Choroid plexus epithelial cell (primary cell): Measurements from ENCODE around the gene KIF3B.
"Not testable (repeated sequence)": the region's sequence is repeated elsewhere in the genome, so short reads cannot be mapped to it uniquely, and the experiment has no call there.

ENCODE experiments used
- DNase-seq: peaks from one replicate; pipeline ENCODE4 v3.0.0-alpha.2; 2010; ENCODE audit warnings: low read depth
- H3K4me3 ChIP-seq: 2 replicates; pipeline ENCODE4 v1.5.1; 2011; ENCODE audit warnings: low read depth, mild to moderate bottlenecking, control low read depth, low read length, moderate library complexity
- CTCF ChIP-seq: conservative IDR thresholded peaks from 2 replicates; pipeline ENCODE4 v1.5.1; 2011; ENCODE audit warnings: low read depth, mild to moderate bottlenecking, control low read depth, inconsistent platforms, low read length, moderate library complexity

KIF3B gene

DNA sequence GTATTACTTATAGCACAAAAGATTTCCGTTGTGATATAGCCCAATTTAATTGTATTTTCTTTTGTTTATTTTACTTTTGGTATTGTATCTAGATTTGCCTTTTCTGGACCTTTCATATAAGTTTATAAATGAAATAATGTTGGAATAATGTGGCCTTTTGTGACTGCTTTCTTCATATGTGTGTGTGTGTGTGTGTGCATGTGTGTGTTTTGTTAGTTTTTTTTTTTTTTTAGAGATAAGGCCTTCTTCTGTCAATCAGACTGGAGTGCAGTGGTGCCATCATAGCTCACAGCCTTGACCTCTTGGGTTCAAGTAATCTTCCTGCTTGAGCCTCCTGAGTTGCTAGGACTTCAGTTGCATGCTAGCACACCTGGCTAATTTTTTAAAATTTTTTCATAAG is 42.9 kb downstream of the KIF3B start:
- no peak for TF ChIP-seq CTCF
- no peak for DNase-seq
- H3K4me3 ChIP-seq, result no peak overlapping the region

DNA sequence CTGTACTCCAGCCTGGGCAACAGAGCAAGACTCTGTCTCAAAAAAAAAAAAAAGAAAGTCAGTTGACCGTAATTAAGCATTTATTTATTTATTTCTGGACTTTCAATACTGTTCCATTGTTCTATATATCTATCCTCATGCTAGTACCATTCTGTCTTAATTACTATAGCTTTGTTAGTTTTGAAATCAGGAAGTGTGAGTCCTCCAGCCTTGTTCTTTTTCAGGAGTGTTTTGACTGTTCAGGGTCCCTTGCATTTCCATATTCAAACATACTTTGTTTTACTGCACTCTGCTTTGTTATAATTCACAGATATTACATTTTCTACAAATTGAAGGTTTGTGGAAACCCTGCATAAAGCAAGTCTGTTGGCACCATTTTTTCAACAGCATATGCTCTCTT is 43.9 kb downstream of the KIF3B start:
- no peak for TF ChIP-seq CTCF
- H3K4me3 ChIP-seq, result no peak overlapping the region
- no peak for DNase-seq

- not testable (repeated sequence) for DNase-seq, H3K4me3 ChIP-seq
Observed at GRCh38 chr20:32322260-32322659, 44.8 kb downstream of the KIF3B start.

DNA sequence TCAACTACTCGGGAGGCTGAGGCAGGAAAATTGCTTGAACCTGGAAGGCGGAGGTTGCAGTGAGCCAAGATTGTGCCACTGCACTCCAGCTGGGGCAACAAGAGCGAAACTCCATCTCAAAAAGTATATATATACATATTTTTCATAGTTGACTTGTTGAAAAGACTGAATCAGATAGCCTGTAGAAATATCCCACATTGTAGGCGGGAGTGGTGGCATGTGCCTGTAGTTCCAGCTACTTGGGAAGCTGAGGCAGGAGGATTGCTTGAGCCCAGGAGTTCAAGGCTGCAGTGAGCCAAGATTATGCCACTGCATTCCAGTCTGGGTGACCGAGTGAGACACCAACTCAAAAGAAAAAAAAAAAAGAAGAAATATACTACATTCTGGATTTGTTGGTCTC is 46.3 kb downstream of the KIF3B start:
- H3K4me3 ChIP-seq, DNase-seq: not testable (repeated sequence)

- no peak for TF ChIP-seq CTCF
- peak; percentile 72 for DNase-seq
- no peak overlapping the region for H3K4me3 ChIP-seq
Observed at GRCh38 chr20:32325706-32326503, 48.5 kb downstream of the KIF3B start.

GRCh38 chr20:32326504-32326845 is 49.0 kb downstream of the KIF3B start:
- H3K4me3 ChIP-seq, result no peak overlapping the region
- no peak for TF ChIP-seq CTCF

DNA sequence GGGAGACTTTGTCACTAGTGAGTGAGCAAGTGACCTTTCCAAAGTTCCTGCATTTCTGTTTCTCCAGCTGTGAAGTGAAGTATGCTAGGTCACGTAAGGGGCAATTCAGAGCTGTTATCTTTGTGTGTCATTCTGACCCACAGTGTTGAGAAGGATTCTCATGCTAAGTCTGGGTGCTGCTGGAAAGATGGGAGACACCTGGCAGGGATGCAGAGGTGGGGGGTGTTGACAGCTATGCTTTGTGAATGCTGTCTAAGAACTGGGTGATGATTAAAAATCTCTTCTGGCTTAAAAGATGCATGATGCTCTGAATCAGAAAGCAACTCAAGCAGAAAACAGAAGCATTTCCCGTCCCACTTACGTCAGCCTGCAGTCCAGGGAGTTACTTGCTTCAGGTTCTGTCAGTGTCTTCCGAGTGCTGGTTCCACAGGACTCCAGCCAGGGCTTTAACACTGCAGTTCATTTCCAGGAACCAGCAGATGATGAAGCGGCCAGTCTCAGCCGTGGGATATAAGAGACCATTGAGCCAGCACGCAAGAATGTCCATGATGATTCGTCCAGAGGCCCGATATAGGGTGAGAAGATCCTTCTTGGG is 49.7 kb downstream of the KIF3B start:
- no peak for TF ChIP-seq CTCF

More at GRCh38 chr20:32326504-32326845, 49.0 kb downstream of the KIF3B start:
- DNase-seq, result peak; percentile 26

More for the DNA sequence above, 49.7 kb downstream of the KIF3B start:
- no peak overlapping the region for H3K4me3 ChIP-seq
- DNase-seq, result peak; percentile 89
